K562 (cell line): ENCODE results near the gene HMCN2. TPM values are rescaled to one million over a fixed set of nuclear protein-coding genes. Genes with fewer than 3 reads are reported as not detected.
A peak's percentile ranks its signal among the peaks of the same experiment; 100 is the strongest.

Experiments
- ARID2 ChIP-seq: fragments of 450-650 bp; IDR thresholded peaks from 2 replicates; pipeline ENCODE4 v1.6.1; 2017; ENCODE audit warnings: antibody characterized with exemption, mild to moderate bottlenecking
- CTCF ChIP-seq, 3 experiments: IDR thresholded peaks in 2 of 3; conservative IDR thresholded peaks in 1 of 3; 2 replicates each; pipeline ENCODE4 v1.5.1; 2011 to 2012; ENCODE audit warnings: low read length in 3 of 3, mild to moderate bottlenecking in 3 of 3, control low read depth in 2 of 3, improper control_type of control experiment in 1 of 3, inconsistent platforms in 1 of 3, low read depth in 1 of 3, mixed read lengths in 1 of 3, moderate library complexity in 1 of 3; ENCODE audit not compliant: insufficient read depth in 2 of 3
- CTCFL ChIP-seq: IDR thresholded peaks from 2 replicates; pipeline ENCODE4 v1.6.1; 2011; ENCODE audit warnings: borderline replicate concordance, low read depth, mild to moderate bottlenecking, moderate library complexity, low read length; ENCODE audit not compliant: insufficient read depth, poor library complexity, severe bottlenecking
- GATAD2A ChIP-seq: fragments of 450-650 bp; IDR thresholded peaks from 2 replicates; pipeline ENCODE4 v1.6.1; 2017
- POLR2H ChIP-seq: IDR thresholded peaks from 2 replicates; pipeline ENCODE4 v1.6.1; 2016; ENCODE audit warnings: missing genetic modification characterization, low read depth, mild to moderate bottlenecking, control low read depth, missing compliant biosample characterization, moderate library complexity
- RAD21 ChIP-seq, 2 experiments: fragments of 250-450 bp in 1 of 2; fragments of 450-650 bp in 1 of 2; sonication (Bioruptor Pico) in 1 of 2; formaldehyde crosslinking in 1 of 2; IDR thresholded peaks in 1 of 2; conservative IDR thresholded peaks in 1 of 2; 2 replicates each; pipeline versions ENCODE4 v1.4.0 to v1.8.0; 2020 to 2022; ENCODE audit warnings: mild to moderate bottlenecking in 2 of 2, moderate library complexity in 1 of 2
- RB1 ChIP-seq: fragments of 450-650 bp; IDR thresholded peaks from 2 replicates; pipeline ENCODE4 v1.6.1; 2017; ENCODE audit warnings: low read depth, mild to moderate bottlenecking
- SMAD2 ChIP-seq: fragments of 150-350 bp; IDR thresholded peaks from 2 replicates; pipeline ENCODE4 v1.6.1; 2014; ENCODE audit warnings: low read depth, mild to moderate bottlenecking, low read length
- polyA plus RNA-seq, 8 experiments: library from polyadenylated mRNA; depleted of rRNA in 4 of 8; stranded (reverse) in 5 of 8; unstranded in 3 of 8; fragments of >200 nt; fragmentation: Nextera tagmentation in 2 of 8; fragmentation: Illumina TruSeq in 1 of 8; extraction: Ambion mirVana in 2 of 8; extraction: Trizol in 1 of 8; gene quantifications; 2 replicates each; pipeline versions ENCODE4 v1.2.1 to v1.2.3, GENCODE V29; 2011 to 2014; ENCODE audit warnings: inconsistent platforms in 1 of 8, missing spikeins in 1 of 8
- total RNA-seq, 7 experiments: library from RNA; depleted of rRNA in 6 of 7; stranded (reverse); fragments of >200 nt in 6 of 7; fragmentation: Illumina TruSeq in 2 of 7; extraction: Trizol in 2 of 7; gene quantifications; 2 replicates each; pipeline versions ENCODE4 v1.2.1 to v1.2.3, GENCODE V29; 2011 to 2021; ENCODE audit warnings: low replicate concordance in 1 of 7

The HMCN2 gene
- total and polyA plus RNA-seq, 9 of the 15 experiments (the other 6 are each of a cell fraction or from before 2014, with no cell fraction given): 0.01 TPM; not detected in 8

- TF ChIP-seq RB1 (peak; percentile 81), CTCFL (peak; percentile 69), RAD21 (CRISPR knock-in tag; conservative IDR thresholded peaks at IDR 0.05 in 1 of 2, IDR thresholded peaks at IDR 0.05 in 1 of 2) (peak; percentile 85 to 90), GATAD2A (peak; percentile 50; the same call in 1 of the 2 replicates), POLR2H (no peak), SMAD2 (no peak), ARID2 (0 out of 2 replicates have a peak, but pooled peaks have one; percentile 61), CTCF (IDR thresholded peaks at IDR 0.05 in 2 of 3, conservative IDR thresholded peaks at IDR 0.05 in 1 of 3; ENCODE audit: insufficient read depth in 2 of 3, low read depth in 1 of 3, low read length in 3 of 3) (peak; percentile 88 to 96 (median 89))
Measured at GRCh38 chr9:130235558-130236435, 29.8 kb upstream of the HMCN2 start (continued).
